Loucy (cell line): ENCODE results near the gene WFDC12.

ENCODE experiments used
- H2AFZ ChIP-seq: fragments of 200-600 bp; sonication (generic); 2 replicates; pipeline ENCODE4 v1.6.0; 2016; ENCODE audit warnings: antibody characterized with exemption, mild to moderate bottlenecking, low read length, moderate library complexity
- H3F3A ChIP-seq: fragments of 200-600 bp; 2 replicates; pipeline ENCODE4 v1.6.0; 2016; ENCODE audit warnings: antibody characterized with exemption, low read depth, mild to moderate bottlenecking
- H3K27me3 ChIP-seq: fragments of 200-600 bp; sonication (generic); 2 replicates; pipeline ENCODE4 v1.6.1; 2014; ENCODE audit warnings: low read length, mild to moderate bottlenecking; ENCODE audit not compliant: insufficient read depth, poor library complexity, severe bottlenecking
- H3K36me3 ChIP-seq: fragments of 200-600 bp; sonication (generic); 2 replicates; pipeline ENCODE4 v1.6.1; 2016; ENCODE audit warnings: low read length; ENCODE audit not compliant: insufficient read depth
- H3K4me1 ChIP-seq: fragments of 200-600 bp; sonication (generic); 2 replicates; pipeline ENCODE4 v1.5.1; 2014; ENCODE audit warnings: low read length, mild to moderate bottlenecking; ENCODE audit not compliant: insufficient read depth, poor library complexity, severe bottlenecking
- H3K4me2 ChIP-seq: fragments of 200-600 bp; sonication (generic); 2 replicates; pipeline ENCODE4 v1.6.0; 2014; ENCODE audit warnings: antibody characterized with exemption, low read length, low read depth, mild to moderate bottlenecking; ENCODE audit not compliant: poor library complexity, severe bottlenecking
- H3K4me3 ChIP-seq: fragments of 200-600 bp; sonication (generic); 2 replicates; pipeline ENCODE4 v1.5.1; 2014; ENCODE audit warnings: low read length, mild to moderate bottlenecking, mixed read lengths; ENCODE audit not compliant: poor library complexity, severe bottlenecking
- H3K79me2 ChIP-seq: fragments of 200-600 bp; sonication (generic); 2 replicates; pipeline ENCODE4 v1.6.1; 2014; ENCODE audit warnings: low read length; ENCODE audit not compliant: insufficient read depth
- H3K9ac ChIP-seq: fragments of 200-600 bp; sonication (generic); 2 replicates; pipeline ENCODE4 v1.6.0; 2014; ENCODE audit warnings: mild to moderate bottlenecking, low read depth, low read length, moderate library complexity; ENCODE audit not compliant: poor library complexity, severe bottlenecking
- H3K9me2 ChIP-seq: fragments of 200-600 bp; sonication (generic); replicated peaks from 2 replicates; pipeline ENCODE4 v1.6.1; 2016; ENCODE audit warnings: low read depth, low read length, mixed read lengths
- H3K9me3 ChIP-seq: fragments of 200-600 bp; sonication (generic); 2 replicates; pipeline ENCODE4 v1.6.1; 2014; ENCODE audit warnings: mild to moderate bottlenecking, antibody characterized with exemption, low read length, low read depth; ENCODE audit not compliant: insufficient read depth
- H4K20me1 ChIP-seq: fragments of 200-600 bp; sonication (generic); 2 replicates; pipeline ENCODE4 v1.6.0; 2014; ENCODE audit warnings: antibody characterized with exemption, low read length, mild to moderate bottlenecking; ENCODE audit not compliant: insufficient read depth, poor library complexity, severe bottlenecking
- EZH2phosphoT487 ChIP-seq: fragments of 200-600 bp; IDR thresholded peaks from 2 replicates; pipeline ENCODE4 v1.6.1; 2018; ENCODE audit warnings: antibody characterized with exemption, mild to moderate bottlenecking, moderate library complexity, borderline replicate concordance
- TF ChIP-seq, protein P1 (sequence below): fragments of 200-600 bp; sonication (generic); conservative IDR thresholded peaks from 2 replicates; pipeline ENCODE4 v1.5.1; 2014; ENCODE audit warnings: mild to moderate bottlenecking, antibody characterized with exemption, low read length

WFDC12 gene

DNA sequence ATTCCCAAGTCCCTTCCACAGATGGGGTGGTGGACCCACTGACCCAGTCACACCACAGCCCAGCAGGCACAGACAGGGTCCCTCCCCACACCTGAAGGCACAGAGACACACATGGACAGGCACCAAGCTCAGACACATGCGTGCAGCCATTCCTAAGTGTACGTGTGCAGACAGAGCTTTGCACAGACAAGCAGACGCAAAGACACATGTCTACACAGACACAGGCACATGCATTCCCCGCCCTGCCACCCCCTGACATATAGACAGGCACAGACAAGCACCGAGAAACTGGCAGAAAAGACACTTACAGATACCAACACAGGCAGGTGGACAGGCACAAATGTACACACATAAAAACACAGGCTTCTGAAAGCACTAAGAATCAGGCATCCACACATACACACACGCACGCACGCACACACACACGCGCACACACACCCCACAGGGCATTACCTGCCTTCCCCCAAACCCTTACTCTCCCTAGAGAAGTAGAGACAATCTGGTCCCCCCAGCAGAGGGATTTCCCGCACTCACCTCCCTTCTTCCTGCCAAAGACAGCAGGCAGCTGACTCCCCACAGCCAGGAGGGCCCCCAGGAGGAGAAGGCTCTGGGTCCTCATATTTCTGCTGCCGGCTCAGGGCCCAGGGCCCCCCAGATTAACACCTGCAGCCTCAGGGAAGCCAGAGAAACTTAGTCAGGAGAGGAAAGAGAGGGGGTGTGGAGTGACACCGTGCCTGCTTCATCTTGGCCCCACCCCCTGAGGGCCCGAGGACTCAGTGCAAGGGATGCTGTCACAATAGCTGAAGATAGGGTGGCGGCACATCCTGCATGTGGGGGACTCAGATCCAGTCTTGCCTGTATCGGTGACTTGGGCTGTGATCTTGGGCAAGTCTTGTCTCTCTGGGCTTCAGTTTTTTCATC, 9.5 kb downstream of the WFDC12 start, which contains the start of gene WFDC5:
Gene WFDC5 (minus strand): TSS at position 710 of the 921 bp plus-strand sequence. CDS start 91 bp downstream, at position 619.
- Histone ChIP-seq H3F3A (no peaks in the 10 kb centered on the region), H3K4me3 (no peak within 1 kb of the TSS), H3K36me3 (no peaks in the 10 kb centered on the region), H3K4me2 (peak within 1 kb of the TSS; percentile 35), H4K20me1 (no peaks in the 10 kb centered on the region), H3K9ac (no peak within 1 kb of the TSS), H3K9me3 (no peaks in the 10 kb centered on the region), H3K4me1 (no peaks in the 10 kb centered on the region), H3K9me2 (no peaks in the 10 kb centered on the region), H3K79me2 (no peaks in the 10 kb centered on the region), H2AFZ (peak within 1 kb of the TSS; percentile 72; the same call in 1 of the 2 replicates), H3K27me3 (no peaks in the 10 kb centered on the region)
- TF ChIP-seq, protein P1, sequence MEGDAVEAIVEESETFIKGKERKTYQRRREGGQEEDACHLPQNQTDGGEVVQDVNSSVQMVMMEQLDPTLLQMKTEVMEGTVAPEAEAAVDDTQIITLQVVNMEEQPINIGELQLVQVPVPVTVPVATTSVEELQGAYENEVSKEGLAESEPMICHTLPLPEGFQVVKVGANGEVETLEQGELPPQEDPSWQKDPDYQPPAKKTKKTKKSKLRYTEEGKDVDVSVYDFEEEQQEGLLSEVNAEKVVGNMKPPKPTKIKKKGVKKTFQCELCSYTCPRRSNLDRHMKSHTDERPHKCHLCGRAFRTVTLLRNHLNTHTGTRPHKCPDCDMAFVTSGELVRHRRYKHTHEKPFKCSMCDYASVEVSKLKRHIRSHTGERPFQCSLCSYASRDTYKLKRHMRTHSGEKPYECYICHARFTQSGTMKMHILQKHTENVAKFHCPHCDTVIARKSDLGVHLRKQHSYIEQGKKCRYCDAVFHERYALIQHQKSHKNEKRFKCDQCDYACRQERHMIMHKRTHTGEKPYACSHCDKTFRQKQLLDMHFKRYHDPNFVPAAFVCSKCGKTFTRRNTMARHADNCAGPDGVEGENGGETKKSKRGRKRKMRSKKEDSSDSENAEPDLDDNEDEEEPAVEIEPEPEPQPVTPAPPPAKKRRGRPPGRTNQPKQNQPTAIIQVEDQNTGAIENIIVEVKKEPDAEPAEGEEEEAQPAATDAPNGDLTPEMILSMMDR: no peak
- no peak for TF ChIP-seq EZH2phosphoT487

DNA sequence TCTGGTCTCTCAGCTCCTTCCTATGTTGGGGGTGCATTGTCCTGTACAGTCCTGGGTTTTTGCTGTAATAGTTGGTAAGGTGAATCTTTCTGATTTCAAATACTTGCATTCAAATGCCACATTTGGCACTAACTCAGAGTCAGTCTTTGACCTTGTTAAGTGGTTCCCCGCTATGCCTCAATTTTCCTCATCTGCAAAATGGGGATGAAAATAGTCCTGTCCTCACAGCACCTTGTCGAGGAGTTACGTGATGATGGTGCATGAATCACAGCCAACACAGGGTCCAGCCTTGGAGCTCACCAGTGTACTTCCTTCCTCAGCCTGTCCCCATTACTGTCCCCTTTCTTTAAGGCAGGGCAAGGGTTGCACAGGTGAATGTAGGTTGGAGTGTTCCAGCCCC, 10.4 kb downstream of the WFDC12 start:
- Histone ChIP-seq H3K9me2 (no peaks in the 10 kb centered on the region), H3F3A (no peaks in the 10 kb centered on the region), H3K79me2 (no peaks in the 10 kb centered on the region), H3K9ac (no peak overlapping the region), H3K36me3 (no peaks in the 10 kb centered on the region), H3K4me1 (no peaks in the 10 kb centered on the region), H2AFZ (no peak overlapping the region), H3K27me3 (no peaks in the 10 kb centered on the region), H3K9me3 (no peaks in the 10 kb centered on the region), H3K4me2 (no peak overlapping the region), H3K4me3 (no peak overlapping the region), H4K20me1 (no peaks in the 10 kb centered on the region)
- no peak for TF ChIP-seq EZH2phosphoT487
- TF ChIP-seq, protein P1: no peak

GRCh38 chr20:45112754-45113153, 11.5 kb downstream of the WFDC12 start:
- Histone ChIP-seq H3F3A (no peaks in the 10 kb centered on the region), H3K27me3 (no peaks in the 10 kb centered on the region), H3K36me3 (no peaks in the 10 kb centered on the region), H3K9me3 (no peaks in the 10 kb centered on the region), H2AFZ (no peak overlapping the region), H3K4me3 (no peak overlapping the region), H4K20me1 (no peaks in the 10 kb centered on the region), H3K4me1 (no peaks in the 10 kb centered on the region), H3K79me2 (no peaks in the 10 kb centered on the region), H3K9ac (no peak overlapping the region), H3K4me2 (no peak overlapping the region), H3K9me2 (no peaks in the 10 kb centered on the region)
- no peak for TF ChIP-seq EZH2phosphoT487
- TF ChIP-seq, protein P1: no peak
